CD4-positive, alpha-beta T cell treated with Interleukin-15 for 4 hours (primary cell): ENCODE measurements around the gene FILIP1L.
"Not testable (repeated sequence)": the region's sequence is repeated elsewhere in the genome, so short reads cannot be mapped to it uniquely, and the experiment has no call there.

Experiments
- DNase-seq: peaks from one replicate; pipeline ENCODE4 v3.0.0-alpha.2; 2020; ENCODE audit warnings: low spot score

FILIP1L gene

DNA sequence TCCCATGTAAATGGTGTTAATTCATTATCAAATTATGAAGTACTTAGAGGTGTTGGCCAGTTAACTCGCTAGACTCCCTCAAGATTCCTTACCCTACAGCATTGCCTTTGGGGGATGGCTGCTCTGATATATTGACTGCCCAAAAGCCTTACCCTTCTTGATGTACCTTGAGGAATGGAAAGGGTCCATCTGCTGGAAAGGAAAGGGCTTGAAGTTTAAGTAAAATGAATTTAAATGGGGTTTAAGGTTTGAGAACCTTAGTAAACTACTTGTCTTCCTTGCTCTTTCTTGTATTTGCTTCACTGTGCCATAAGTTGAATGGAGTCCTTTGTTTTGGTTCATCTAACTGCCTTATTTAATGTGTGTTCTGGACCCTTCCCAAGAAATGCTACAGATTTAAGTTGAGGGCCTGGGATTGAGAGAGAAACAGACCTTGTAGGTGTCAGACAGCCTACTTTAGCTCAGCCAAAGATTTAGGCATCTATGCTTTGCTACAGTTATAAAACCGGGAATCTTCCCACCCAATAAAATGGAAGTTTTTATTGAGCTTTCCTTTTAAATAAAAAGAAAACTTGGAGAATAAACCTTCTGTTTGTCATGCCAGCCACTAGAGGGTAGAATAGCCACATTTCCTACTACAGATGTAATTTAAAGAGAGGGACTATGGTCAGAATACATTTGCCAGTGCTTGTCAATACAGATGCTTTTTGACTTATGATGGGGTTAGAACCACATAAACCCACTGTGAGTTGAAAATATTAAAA is 271.3 kb downstream of the FILIP1L start:
- peak; percentile 10 for DNase-seq

DNA sequence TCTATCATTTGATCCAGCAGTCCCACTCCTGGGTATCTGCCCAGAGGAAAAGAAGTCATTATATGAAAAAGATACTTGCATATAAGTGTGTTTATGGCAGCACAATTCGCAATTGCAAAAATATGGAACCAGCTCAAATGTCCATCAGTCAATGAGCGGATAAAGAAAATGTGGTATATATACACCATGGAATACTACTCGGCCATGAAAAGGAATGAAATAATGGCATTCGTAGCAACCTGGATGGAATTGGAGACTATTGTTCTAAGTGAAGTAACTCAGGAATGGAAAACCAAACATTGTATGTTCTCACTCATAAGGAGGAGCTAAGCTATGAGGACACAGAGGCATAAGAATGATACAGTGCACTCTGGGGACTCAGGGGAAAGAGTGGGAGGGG is 272.4 kb downstream of the FILIP1L start:
- DNase-seq, result not testable (repeated sequence)

DNA sequence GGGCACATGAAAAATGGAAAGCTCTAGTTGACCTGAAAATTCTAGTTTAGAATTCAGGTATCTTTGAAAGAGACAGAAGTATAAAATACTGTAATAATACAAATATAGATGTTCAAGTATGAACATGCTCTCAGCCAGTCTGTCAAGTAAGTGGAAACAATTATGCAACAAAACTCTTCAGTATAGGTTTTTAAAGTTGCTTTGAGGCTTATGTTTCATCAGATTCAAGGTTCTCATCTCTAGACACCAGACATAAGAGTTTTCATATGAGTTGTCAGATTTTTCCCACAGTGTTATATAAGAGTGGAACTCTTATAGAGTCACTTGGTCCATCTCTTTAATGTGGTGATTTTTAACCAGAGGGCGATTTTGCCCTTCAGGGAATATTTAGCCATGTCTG is 274.7 kb downstream of the FILIP1L start:
- DNase-seq, result no peak

DNA sequence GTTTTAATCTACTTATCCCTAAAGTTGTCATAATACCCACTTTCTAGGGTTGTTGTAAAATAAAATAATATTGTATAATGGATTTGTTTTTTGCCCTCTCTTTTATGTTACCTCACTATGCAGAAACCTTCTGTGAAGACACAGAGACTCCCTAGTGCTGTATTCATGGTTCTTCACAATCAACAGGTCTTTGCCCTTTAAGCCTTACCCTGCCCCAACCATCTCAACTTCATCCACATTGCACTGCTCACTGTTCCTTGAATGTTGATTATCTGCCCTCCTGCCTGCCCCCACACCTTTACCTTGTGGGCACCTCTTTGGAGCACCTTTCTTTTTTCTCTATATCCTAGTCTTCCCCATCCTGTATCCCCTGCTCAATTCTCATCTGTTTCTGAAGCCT is 275.5 kb downstream of the FILIP1L start:
- DNase-seq, result no peak

DNA sequence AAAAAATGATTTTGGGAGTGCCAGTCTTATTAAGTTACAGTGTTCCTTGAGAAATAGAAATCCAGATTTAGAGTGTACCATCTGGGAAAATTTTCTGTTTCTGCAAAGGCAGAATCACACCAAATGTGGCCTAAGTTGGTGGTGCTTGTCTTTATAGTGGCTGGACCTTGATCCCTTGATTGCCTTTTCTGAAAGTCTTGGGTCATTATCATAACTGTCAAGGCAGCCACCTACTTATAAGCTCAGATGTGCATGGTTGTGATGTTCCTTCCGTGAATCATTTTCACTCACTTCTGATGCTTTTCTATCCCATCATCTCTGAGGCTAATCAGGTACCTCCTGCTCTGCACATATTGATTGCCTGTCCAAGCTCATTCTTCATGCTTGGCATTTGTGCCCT is 276.6 kb downstream of the FILIP1L start:
- DNase-seq, result no peak

DNA sequence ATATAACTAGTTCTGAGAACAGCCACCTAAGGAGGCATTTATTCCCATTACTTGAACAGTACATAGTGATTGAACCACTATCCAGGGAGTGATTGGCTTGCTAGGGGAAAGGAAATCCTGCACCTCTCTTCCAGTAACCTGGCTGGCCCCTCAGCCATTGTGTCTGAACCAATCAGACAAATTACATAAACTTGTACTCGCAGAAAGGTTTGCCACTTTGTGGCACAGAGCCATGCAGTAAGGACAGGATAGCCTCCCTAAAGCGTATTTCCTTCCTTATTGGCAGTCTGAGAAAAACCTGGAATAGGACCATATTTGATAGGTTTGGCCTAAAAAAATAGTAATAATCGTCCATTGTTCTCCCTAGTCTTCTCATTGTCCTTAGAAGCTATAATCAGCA is 277.6 kb downstream of the FILIP1L start:
- no peak for DNase-seq

DNA sequence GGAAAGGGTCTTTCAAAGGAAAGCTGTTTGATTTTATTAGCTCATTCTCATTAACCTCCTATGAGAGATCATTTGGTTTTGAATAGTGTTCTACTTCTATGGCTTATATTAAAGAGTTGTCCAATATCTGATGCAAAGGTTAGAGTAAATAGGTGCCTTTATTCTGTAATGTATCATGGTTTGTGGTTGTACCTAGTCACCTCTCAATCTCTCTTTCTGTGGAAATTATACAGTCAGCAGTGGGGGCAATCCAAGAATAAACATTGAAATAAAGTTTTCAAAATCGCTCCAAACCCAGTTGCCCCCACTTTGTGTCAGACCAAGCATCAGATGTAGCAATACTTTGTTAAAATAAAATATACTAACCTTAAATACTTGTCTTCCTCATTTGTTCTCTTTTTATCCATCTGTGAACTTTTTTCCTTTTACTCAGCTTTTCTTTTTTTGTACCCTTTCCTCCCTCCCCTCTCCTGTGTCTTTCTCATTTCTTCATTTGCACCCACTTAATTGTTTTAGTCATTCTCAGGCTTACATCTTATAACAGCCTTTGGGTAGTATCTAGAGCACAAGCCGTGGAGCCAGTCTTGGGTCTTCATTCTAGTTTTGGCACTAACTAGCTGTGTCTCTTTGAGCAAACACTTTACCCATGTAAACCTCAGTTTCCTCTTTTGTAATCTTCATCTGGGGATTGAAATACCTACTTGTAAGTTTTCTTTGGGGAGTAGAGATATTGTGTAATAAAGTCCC is 279.9 kb downstream of the FILIP1L start:
- no peak for DNase-seq

DNA sequence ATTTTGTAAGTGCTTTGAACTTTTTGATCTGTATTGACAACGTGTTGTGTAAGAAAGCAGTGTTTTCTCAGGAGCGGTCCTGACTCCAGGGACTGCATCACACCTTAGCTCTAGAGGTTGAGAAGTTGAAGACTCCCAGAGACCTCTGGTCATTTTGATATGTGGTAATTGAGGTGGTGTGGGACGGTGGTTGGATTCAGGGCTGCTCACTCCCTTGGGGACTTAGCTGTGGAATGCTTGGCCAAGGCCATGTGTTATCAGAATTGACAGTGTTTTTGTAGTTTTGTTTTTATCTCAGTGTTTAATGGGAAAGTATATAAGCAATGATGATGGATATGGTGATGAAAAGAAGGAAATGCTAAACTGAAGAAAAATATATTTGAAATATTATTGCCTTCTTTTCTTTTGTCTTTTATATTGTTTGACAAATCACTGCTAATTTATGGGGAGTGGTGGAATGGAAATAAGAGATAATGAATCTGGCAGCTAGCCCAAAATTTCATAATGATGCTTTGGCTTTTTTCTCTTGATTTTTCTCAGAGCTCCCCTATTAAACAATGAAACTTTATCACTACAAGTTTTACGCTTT is 280.6 kb downstream of the FILIP1L start:
- DNase-seq, result no peak

DNA sequence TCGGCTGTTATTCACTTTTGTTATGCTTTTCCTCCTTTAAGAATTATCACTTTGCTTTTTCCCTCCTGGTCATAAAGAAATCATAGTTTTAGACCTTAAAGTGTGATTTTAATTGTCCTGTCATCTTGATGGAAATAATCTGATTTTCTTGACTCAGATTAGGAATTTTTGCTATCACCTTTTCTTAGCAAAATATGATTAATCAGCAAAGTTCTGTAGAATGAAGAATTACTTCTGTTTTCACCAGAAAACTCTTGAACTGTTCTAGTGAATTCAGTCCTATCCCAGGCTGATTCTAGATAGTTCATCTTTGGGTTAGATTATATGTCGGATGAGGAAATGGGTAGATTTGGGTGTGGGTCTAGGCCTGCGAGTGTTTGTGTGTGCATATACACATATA is 284.5 kb downstream of the FILIP1L start:
- DNase-seq, result no peak

DNA sequence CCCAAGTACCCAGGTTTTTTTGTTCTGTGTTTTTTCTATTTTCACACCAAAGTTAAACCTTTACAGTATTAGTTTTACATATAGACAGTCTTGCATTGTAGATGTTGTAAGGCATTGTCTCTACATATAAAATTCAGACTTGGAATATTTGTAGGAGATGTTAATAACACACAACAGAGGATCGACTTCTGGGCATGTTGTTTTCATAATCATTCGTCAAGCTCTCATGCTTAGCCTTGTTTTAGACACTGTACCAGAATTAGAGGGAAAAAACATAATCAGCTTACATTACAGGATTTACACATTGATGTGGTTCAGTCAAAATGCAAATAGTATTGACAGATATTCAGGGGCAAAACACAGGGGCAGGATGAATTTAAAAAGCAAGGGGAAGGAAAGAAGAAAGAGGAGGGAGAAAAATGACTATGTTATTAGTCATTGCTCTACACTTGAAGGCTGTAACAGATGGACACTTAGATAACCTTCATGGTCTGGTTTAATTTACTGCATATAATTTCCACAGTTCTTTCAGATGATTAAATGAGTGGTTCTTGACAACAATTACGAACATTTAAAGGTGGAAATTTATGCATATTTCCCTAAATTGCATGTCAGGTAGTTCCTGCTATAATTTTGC is 289.2 kb downstream of the FILIP1L start:
- no peak for DNase-seq

DNA sequence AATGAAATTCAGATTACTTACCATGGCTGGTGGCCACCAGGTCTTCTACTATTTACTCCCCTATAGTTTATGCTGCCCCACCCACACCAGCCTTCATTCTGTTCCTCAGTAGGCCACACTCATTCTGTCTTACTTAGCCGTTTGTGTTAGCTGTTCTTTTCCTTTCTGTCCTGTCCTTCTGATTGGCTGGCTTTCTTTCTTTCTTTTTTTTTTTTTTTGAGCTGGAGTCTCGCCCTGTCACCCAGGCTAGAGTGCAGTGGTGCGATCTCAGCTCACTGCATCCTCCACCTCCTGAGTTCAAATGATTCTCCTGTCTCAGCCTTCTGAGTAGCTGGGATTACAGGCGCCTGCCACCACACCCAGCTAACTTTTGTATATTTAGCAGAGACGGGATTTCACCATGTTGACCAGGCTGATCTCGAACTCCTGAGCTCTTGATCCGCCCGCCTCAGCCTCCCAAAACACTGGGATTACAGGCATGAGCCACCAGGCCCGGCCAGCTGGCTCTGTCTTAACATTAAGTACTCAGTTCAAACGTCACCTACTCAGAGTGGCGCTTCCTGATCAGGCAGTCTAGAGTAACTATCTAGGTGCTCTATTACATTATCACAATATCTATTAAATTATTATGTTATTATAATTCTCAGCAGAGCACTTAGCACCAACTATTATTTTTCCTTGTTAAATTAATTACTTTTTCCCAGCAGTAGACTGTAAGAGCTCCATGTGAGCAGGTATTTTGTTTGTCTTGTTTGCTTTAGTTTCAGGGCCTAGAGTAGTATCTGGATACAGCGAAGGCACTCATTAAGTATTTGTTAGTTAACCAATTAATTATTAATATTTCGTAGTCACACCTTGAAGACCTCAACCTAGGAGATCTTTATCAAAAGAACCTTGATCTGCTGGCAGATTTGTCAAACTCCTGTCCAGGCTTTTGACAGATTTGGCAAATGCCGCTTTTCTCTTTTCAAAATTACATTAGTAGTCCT is 290.3 kb downstream of the FILIP1L start:
- no peak for DNase-seq

DNA sequence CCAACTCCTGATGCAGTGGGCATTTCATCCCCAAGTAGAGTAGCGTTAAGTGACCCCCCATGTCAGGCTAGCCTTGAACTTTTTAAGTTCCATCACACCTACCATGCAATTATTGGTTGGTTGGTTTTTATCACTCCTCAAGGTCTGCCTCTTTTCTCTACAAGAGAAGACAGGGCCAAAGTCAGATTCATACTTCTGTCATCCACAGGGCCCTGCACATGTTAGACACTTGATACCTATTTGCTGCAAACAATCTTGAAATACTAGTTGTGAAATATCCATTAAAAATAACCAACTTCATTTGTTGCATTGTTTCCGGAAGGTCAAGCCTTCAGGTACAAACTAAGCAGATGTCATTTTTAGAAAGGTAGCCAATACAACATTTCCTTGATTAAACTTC is 295.5 kb downstream of the FILIP1L start:
- DNase-seq, result no peak

DNA sequence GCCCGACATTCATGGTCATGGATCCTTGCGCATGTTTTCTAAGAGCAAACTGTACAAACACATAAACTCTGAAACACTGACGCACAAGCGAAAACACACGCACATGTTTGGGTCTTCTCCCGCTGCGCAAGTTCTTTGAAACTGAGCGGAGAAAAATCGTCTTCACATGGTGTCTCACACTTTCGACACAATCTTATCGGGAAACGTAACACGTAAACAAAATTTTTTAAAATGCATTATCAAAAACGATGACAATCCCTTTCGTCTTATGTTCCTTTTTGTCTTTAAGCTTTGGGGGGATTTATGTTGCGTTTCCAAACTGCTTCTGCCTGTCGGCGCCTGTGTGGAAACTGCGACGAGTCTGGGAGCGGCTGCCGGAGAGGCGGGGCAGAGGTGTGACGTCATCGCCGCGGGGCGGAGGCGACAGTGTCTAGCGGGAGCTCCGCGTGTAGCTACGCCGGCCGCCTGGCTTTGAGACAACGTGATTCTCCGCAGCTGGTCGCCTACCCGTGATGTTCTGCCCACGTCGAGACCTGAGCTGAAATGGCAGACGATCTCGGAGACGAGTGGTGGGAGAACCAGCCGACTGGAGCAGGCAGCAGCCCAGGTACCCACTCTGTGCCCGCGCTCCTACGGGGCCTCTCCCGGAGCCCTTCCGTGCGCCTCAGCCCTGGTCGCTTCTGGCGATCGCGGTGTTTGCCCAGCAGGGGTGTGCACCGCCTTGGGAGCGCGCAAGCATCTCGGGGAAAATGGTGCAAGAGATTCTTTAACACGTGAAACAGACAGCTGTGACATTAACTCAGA is 296.7 kb downstream of the FILIP1L start, which contains the start of gene CMSS1:
Gene CMSS1 (plus strand): TSS at position 426 of the 804 bp plus-strand sequence.
- DNase-seq, result peak; percentile 94

DNA sequence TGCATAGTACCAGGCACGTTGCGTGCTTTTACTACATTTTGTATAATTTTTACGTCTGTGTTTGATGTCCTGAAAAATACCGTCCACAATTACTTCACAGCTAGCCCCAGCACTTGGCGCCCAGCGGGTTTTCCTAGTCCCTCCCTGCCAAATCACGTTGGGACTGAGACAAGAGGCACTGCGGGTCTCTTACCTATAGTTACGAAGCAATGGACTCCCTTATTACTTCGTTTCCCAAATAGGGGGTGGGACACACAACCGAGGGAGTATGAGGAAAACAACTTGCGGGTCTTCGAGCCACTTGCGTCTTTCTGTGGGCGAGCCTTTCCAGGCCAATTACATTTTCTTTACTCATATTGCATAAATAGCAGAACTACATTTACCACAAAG is 297.3 kb downstream of the FILIP1L start:
- DNase-seq, result no peak

DNA sequence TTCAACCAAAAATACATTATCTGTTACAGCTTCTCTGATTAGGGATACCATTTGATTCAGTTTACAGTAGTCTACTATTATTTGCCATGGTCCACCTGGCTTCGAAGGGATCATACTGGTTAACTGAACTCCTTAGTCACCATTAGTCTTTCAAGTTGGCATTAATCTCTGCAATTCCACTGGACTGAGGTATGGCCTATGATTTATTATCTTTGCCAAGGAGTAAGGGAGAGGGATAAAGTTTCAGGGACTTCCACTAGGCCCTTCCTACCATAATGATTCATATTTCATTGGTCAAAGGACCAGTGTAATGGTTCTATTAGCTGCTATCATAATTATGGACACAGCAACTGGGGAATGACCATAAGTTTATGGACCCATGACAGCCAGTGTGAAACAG is 303.9 kb downstream of the FILIP1L start:
- no peak for DNase-seq

DNA sequence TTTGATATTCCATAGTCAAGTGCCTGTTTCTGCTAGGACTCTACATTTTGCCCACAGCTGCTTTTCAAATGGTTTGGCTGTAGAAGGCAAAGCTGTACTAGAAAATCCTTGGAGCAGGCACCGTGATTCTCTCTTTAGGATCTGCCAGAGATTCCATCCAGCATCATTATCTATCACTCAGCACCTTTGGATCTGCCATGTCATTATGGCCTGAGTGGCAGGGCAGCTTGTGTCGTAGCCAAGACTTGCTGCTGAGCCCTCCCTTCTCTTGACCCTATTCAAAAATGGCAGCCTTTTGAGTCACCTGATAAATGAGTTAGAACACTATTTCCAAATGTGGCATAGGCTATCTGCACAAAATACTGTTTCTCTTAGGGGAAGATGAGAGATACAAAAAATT is 304.7 kb downstream of the FILIP1L start:
- DNase-seq, result no peak

DNA sequence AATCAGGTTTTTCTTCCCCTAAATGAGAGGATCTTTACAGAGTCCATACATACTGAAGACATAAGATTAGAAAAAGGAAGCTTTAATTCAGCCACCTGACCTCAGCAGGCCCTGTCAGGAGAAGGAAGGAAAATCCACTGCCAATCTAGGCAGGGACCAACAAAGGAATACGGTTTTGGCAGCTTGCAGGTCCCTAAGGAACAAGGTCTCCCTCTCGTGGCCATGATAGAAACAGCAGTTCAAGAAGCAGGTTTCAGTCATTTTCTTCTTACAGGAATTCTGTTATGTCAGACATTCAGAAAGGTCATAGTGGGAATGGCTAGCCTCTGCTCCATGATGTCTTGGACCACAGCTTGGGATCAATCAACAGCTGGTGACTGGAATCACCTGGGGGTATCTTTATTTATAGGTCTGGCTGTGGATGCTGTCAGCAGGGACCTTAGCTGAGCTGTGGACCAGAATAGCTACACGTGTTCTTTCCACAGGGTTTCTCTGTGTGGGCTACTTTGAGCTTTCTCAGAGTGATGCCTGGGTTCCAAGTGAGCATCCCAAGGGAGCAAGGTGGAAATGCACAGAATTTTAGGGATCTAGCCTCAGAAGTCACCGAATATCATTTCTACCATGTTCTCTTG is 306.0 kb downstream of the FILIP1L start:
- DNase-seq, result peak; percentile 56

DNA sequence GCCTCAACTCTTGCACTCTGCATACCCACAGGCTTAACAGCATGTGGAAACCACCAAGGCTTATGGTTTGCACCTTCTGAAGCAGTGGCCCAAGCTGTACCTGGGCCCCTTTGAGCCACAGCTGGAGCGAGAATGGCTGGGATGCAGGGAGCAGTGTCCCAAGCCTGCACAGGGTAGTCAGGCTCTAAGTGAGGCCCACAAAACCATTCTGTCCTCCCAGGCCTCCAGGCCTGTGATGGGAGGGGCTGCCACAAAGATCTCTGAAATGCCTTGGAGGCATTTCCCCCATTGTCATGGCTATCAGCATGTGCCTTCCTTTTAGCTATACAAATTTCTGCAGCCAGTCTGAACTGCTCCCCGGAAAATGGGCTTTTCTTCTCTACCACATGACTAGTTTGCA is 309.1 kb downstream of the FILIP1L start:
- DNase-seq, result no peak

DNA sequence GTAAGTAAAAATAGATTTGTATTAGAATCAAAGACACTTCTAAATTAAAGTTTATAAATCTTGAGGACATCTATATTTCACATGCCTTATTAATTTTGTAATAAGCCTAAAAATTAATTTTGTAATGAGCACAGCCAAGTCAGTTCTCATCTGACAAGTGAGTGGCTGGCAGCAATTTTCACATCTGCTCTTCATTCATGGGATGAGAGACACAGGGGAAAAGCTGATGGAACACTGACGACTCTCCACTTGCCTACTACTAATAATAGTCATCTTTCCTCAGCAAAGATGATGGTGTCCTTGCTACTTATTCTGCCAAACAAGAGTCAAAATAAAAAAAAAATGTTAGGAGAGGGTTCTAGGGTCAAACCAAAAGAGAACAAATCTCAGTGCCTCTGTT is 311.0 kb downstream of the FILIP1L start:
- DNase-seq, result no peak

DNA sequence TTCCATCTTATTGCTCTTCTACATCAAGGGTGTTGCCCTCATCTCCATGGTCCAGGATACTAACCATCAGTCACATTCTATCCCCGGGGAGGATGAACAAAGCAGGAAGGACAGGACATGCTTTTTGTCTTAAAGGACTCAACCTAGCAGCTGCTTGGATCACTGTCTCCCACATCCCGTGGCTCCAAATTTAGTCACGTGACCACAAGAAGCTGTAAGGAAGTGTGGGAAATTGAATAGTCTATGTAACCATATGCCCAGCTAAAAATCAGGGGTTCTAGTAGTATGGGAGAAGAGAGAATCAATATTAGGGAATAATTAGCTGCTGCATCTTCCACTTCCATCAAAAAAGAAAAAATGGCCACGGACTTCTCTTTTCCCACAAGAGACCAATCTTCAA is 314.9 kb downstream of the FILIP1L start:
- no peak for DNase-seq
